NB4 (cell line): ENCODE results near the gene LDLRAD4.

Experiments used
- DNase-seq: peaks from one replicate; pipeline ENCODE4 v3.0.0; 2010; ENCODE audit warnings: low read depth
- H3K4me3 ChIP-seq: one replicate; pipeline ENCODE4 v1.5.1; 2011; ENCODE audit warnings: mild to moderate bottlenecking, low read depth, low read length, moderate library complexity
- CTCF ChIP-seq: IDR thresholded peaks from one replicate; pipeline ENCODE4 v1.5.1; 2012; ENCODE audit warnings: low read depth, low read length
- MAX ChIP-seq: IDR thresholded peaks from 2 replicates; pipeline ENCODE4 v1.6.1; 2011; ENCODE audit warnings: low read depth, low read length
- MYC ChIP-seq: IDR thresholded peaks from 2 replicates; pipeline ENCODE4 v1.6.1; 2011; ENCODE audit warnings: low read depth, low read length
- POLR2A ChIP-seq: IDR thresholded peaks from 2 replicates; pipeline ENCODE4 v1.6.1; 2011; ENCODE audit warnings: mild to moderate bottlenecking; ENCODE audit not compliant: insufficient read length; ENCODE audit errors: extremely low read depth

LDLRAD4 gene

GRCh38 chr18:13500227-13500865, 281.8 kb downstream of the LDLRAD4 start:
- TF ChIP-seq MAX (no peak), CTCF (no peak), MYC (no peak), POLR2A (no peak)
- DNase-seq, result no peak
- H3K4me3 ChIP-seq, result no peak overlapping the region

- no peak for DNase-seq
- TF ChIP-seq MYC (no peak), CTCF (no peak), MAX (no peak), POLR2A (no peak)
- H3K4me3 ChIP-seq, result no peak overlapping the region
These were observed 282.4 kb downstream of the LDLRAD4 start for GRCh38 chr18:13500869-13501542.

GRCh38 chr18:13501543-13501887, 283.0 kb downstream of the LDLRAD4 start:
- no peak overlapping the region for H3K4me3 ChIP-seq
- DNase-seq, result no peak
- TF ChIP-seq MYC (no peak), MAX (no peak), CTCF (no peak), POLR2A (no peak)

- no peak for DNase-seq
- H3K4me3 ChIP-seq, result no peak overlapping the region
- TF ChIP-seq CTCF (no peak), POLR2A (no peak), MAX (no peak), MYC (no peak)
These were observed 283.3 kb downstream of the LDLRAD4 start for GRCh38 chr18:13501891-13502290.

- no peak for TF ChIP-seq CTCF
- no peak for TF ChIP-seq POLR2A
- TF ChIP-seq MYC, result no peak
- no peak for TF ChIP-seq MAX
- no peak for DNase-seq
These were observed 284.0 kb downstream of the LDLRAD4 start for GRCh38 chr18:13502585-13502984.

GRCh38 chr18:13503836-13504235, 285.3 kb downstream of the LDLRAD4 start:
- no peak for DNase-seq
- TF ChIP-seq POLR2A (no peak), CTCF (no peak), MYC (no peak), MAX (no peak)
- H3K4me3 ChIP-seq, result no peak overlapping the region

More at GRCh38 chr18:13502585-13502984, 284.0 kb downstream of the LDLRAD4 start:
- no peak overlapping the region for H3K4me3 ChIP-seq
